K562 (cell line): Measurements from ENCODE around the gene GNG5. TPM values are rescaled to one million over a fixed set of nuclear protein-coding genes. Genes with fewer than 3 reads are reported as not detected.

Source experiments
- ATAC-seq: fragments of 200-7000 bp; cut with Tn5 transposase; 3 replicates; pipeline ENCODE4 v1.9.1; 2020; ENCODE audit warnings: moderate library complexity
- BruUV-seq: library from RNA; stranded (reverse); fragments of 400-500 nt; replicated peaks from 2 replicates; lab custom pipeline; 2021; lab: Mats Ljungman, UMichigan
- CTCF ChIA-PET: fragments of 300-600 bp; formaldehyde crosslinking; extraction: SDS; loops from one replicate; lab custom pipeline; 2021; ENCODE audit warnings: low intra/inter-chr PET ratio; lab: Yijun Ruan, JAX
- POLR2A ChIA-PET: fragments of 300-600, 350-650 bp; sonication (Branson Sonifier 250); formaldehyde crosslinking; extraction: SDS; loops from one replicate; lab custom pipeline; 2021; ENCODE audit warnings: antibody characterized with exemption, inconsistent platforms; lab: Yijun Ruan, JAX
- DNase-seq, 4 experiments: peaks; one replicate each; pipeline versions ENCODE4 v3.0.0 to v3.0.0-alpha.2; 2011 to 2018; ENCODE audit warnings: low spot score in 3 of 4, mixed read lengths in 3 of 4; ENCODE audit errors: extremely low read depth in 1 of 4
- FAIRE-seq: peaks from 2 replicates; lab custom pipeline; 2011; peaks lifted over from hg19 to GRCh38; lab: Jason Lieb, UNC
- H2AFZ ChIP-seq: 2 replicates; pipeline ENCODE4 v1.6.0; 2011; ENCODE audit warnings: low read depth, low read length, control low read depth, inconsistent platforms
- H3K27ac ChIP-seq: fragments of 200-600 bp; 3 replicates; pipeline ENCODE4 v1.8.0; 2011; ENCODE audit warnings: low read depth, mild to moderate bottlenecking, control low read depth, inconsistent platforms, low read length, moderate library complexity, mixed read lengths; ENCODE audit errors: extremely low read depth
- H3K27me3 ChIP-seq, 2 experiments: fragments of 300-600 bp in 1 of 2; 2 replicates in 1 of 2; 3 replicates in 1 of 2; pipeline versions ENCODE4 v1.6.0 to v1.8.0; 2011; ENCODE audit warnings: inconsistent platforms in 2 of 2, low read length in 2 of 2, mild to moderate bottlenecking in 1 of 2, mixed read lengths in 1 of 2, moderate library complexity in 1 of 2; ENCODE audit not compliant: control insufficient read depth in 2 of 2, insufficient read depth in 2 of 2
- H3K36me3 ChIP-seq: fragments of 300-600 bp; 3 replicates; pipeline ENCODE4 v1.8.0; 2011; ENCODE audit warnings: mild to moderate bottlenecking, low read length, inconsistent platforms; ENCODE audit not compliant: control insufficient read depth, insufficient read depth
- H3K4me1 ChIP-seq, 2 experiments: fragments of 200-600 bp in 1 of 2; replicated peaks in 1 of 2; 2 replicates in 1 of 2; 3 replicates in 1 of 2; pipeline versions ENCODE4 v1.5.1 to v1.8.0; 2011; ENCODE audit warnings: inconsistent platforms in 2 of 2, low read length in 2 of 2, mild to moderate bottlenecking in 1 of 2, mixed read lengths in 1 of 2, moderate library complexity in 1 of 2; ENCODE audit not compliant: control insufficient read depth in 2 of 2, insufficient read depth in 2 of 2
- H3K4me2 ChIP-seq: 2 replicates; pipeline ENCODE4 v1.6.1; 2011; ENCODE audit warnings: low read length, control low read depth, inconsistent platforms, mixed read lengths; ENCODE audit not compliant: insufficient read depth
- H3K4me3 ChIP-seq: fragments of 200-600 bp; sonication (generic), shearing (Covaris generic); 2 replicates; pipeline ENCODE4 v1.5.1; 2016; ENCODE audit warnings: control low read depth, inconsistent platforms
- H3K79me2 ChIP-seq: fragments of 200-600 bp; 3 replicates; pipeline ENCODE4 v1.8.0; 2011; ENCODE audit warnings: low read length, inconsistent platforms; ENCODE audit not compliant: control insufficient read depth, insufficient read depth
- H3K9ac ChIP-seq, 2 experiments: 2 replicates each; pipeline versions ENCODE4 v1.6.0 to v1.6.1; 2011; ENCODE audit warnings: low read depth in 2 of 2, low read length in 2 of 2, control low read depth in 1 of 2, inconsistent platforms in 1 of 2, mild to moderate bottlenecking in 1 of 2, mixed read lengths in 1 of 2; ENCODE audit not compliant: insufficient read depth in 1 of 2
- H3K9me1 ChIP-seq: one replicate; pipeline ENCODE4 v1.6.0; 2011; ENCODE audit warnings: inconsistent platforms, mild to moderate bottlenecking, low read length, moderate library complexity; ENCODE audit not compliant: control insufficient read depth, insufficient read depth
- H3K9me3 ChIP-seq: replicated peaks from 2 replicates; pipeline ENCODE4 v1.5.1; 2011; ENCODE audit warnings: low read depth, low read length, inconsistent platforms; ENCODE audit not compliant: control insufficient read depth, insufficient read depth
- H4K20me1 ChIP-seq: replicated peaks from 2 replicates; pipeline ENCODE4 v1.6.1; 2011; ENCODE audit warnings: low read length, inconsistent platforms, mixed read lengths; ENCODE audit not compliant: control insufficient read depth, insufficient read depth
- ATF6 ChIP-seq: sonication (generic); formaldehyde crosslinking; IDR thresholded peaks from 2 replicates; pipeline ENCODE4 v1.4.0; 2020; ENCODE audit warnings: mild to moderate bottlenecking, missing genetic modification reagents
- BRF1 ChIP-seq: IDR thresholded peaks from 3 replicates; pipeline ENCODE4 v1.6.1; 2011; ENCODE audit warnings: borderline replicate concordance, mild to moderate bottlenecking; ENCODE audit not compliant: insufficient read length; ENCODE audit errors: extremely low read depth
- CBFA2T3 ChIP-seq: fragments of 450-650 bp; IDR thresholded peaks from 2 replicates; pipeline ENCODE4 v1.6.1; 2017
- CREB3L1 ChIP-seq: fragments of 450-650 bp; IDR thresholded peaks from 2 replicates; pipeline ENCODE4 v1.6.1; 2014; ENCODE audit warnings: low read depth, mild to moderate bottlenecking, moderate library complexity, borderline replicate concordance
- DNMT1 ChIP-seq: fragments of 450-650 bp; IDR thresholded peaks from 2 replicates; pipeline ENCODE4 v1.6.1; 2016; ENCODE audit warnings: antibody characterized with exemption, mild to moderate bottlenecking
- PTTG1 ChIP-seq: fragments of 450-650 bp; IDR thresholded peaks from 2 replicates; pipeline ENCODE4 v1.6.1; 2016; ENCODE audit warnings: low read depth, mild to moderate bottlenecking, missing genetic modification characterization, missing compliant biosample characterization
- SMAD2 ChIP-seq: fragments of 150-350 bp; IDR thresholded peaks from 2 replicates; pipeline ENCODE4 v1.6.1; 2014; ENCODE audit warnings: low read depth, mild to moderate bottlenecking, low read length
- TRIM24 ChIP-seq, 2 experiments: fragments of 450-650 bp; IDR thresholded peaks; 2 replicates each; pipeline ENCODE4 v1.6.1; 2016
- ZNF134 ChIP-seq: fragments of 250-450 bp; sonication (Bioruptor Pico); conservative IDR thresholded peaks from 2 replicates; pipeline ENCODE4 v1.4.0; 2020
- WGBS: fragments of 100-300 bp; shearing (Covaris generic); methylation state at CpG from one replicate; pipeline ENCODE4 v1.1.6; 2016; ENCODE audit warnings: low coverage, mixed read lengths; ENCODE audit not compliant: insufficient coverage; ENCODE audit errors: missing lambda C conversion rate; 5-methylcytosine and 5-hydroxymethylcytosine counted together
- in situ Hi-C: fragments of 300-500 bp; cut with MboI; formaldehyde crosslinking; loops from 4 replicates; pipeline ENCODE4 v1.15.0; 2018; ENCODE audit warnings: inconsistent platforms, mixed read lengths
- intact Hi-C: fragments of 100-400 bp; cut with micrococcal nuclease; formaldehyde crosslinking; loops from 2 replicates; pipeline ENCODE4 v1.14.2; 2022
- polyA plus RNA-seq, 8 experiments: library from polyadenylated mRNA; depleted of rRNA in 4 of 8; stranded (reverse) in 5 of 8; unstranded in 3 of 8; fragments of >200 nt; fragmentation: Nextera tagmentation in 2 of 8; fragmentation: Illumina TruSeq in 1 of 8; extraction: Ambion mirVana in 2 of 8; extraction: Trizol in 1 of 8; gene quantifications; 2 replicates each; pipeline versions ENCODE4 v1.2.1 to v1.2.3, GENCODE V29; 2011 to 2014; ENCODE audit warnings: inconsistent platforms in 1 of 8, missing spikeins in 1 of 8
- total RNA-seq, 7 experiments: library from RNA; depleted of rRNA in 6 of 7; stranded (reverse); fragments of >200 nt in 6 of 7; fragmentation: Illumina TruSeq in 2 of 7; extraction: Trizol in 2 of 7; gene quantifications; 2 replicates each; pipeline versions ENCODE4 v1.2.1 to v1.2.3, GENCODE V29; 2011 to 2021; ENCODE audit warnings: low replicate concordance in 1 of 7

Gene GNG5
- total and polyA plus RNA-seq, 9 of the 15 experiments (the other 6 are each of a cell fraction or from before 2014, with no cell fraction given): 61.9 to 243 (median 150) TPM

DNA sequence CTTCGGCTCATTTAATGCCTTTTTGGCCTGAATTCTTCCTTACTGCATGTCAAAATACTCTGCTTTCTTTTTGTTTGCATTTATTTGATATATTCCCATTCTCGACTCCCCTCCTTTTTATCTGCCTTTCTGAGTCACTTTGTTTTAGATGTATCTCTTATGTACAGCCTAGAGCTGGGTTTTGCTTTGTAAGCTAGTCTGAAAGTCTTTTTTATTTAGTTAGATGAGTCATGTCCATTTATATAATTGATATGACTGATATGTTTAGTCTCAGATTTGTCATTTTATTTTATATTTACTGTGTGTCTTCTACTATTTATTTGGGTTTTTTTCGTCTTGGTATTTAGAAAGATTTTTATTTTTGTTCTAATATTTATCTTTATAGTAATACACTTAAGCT, 33.6 kb upstream of the GNG5 start:
- ChIA-PET CTCF (no interaction called here), POLR2A (no interaction called here)
- H3K4me3 ChIP-seq: no peak overlapping the region
- in situ Hi-C loops (no loop called here), intact Hi-C loops (loop anchor here (5.0 kb wide), 2 partner anchors 62 to 232 kb away; no protein-coding TSS in a partner anchor)
- no peaks in the 10 kb centered on the region for H3K4me1 ChIP-seq
- no peak overlapping the region for H3K9ac ChIP-seq
- WGBS: 40% methylated on average over 3 of the region's 3 CpGs
- no peak overlapping the region for H3K4me2 ChIP-seq
- H3K9me3 ChIP-seq: no peaks in the 10 kb centered on the region
- FAIRE-seq (no peak), ATAC-seq (no peak), DNase-seq (no peak)
- H3K27ac ChIP-seq: no peak overlapping the region
- H3K79me2 ChIP-seq: no peaks in the 10 kb centered on the region
- H3K9me1 ChIP-seq: no peaks in the 10 kb centered on the region
- no peak for TF ChIP-seq PTTG1 (tag)
- no peak for TF ChIP-seq TRIM24 (IDR thresholded peaks at IDR 0.05)
- no peak for TF ChIP-seq BRF1
- no peaks in the 10 kb centered on the region for H4K20me1 ChIP-seq
- H2AFZ ChIP-seq: no peak overlapping the region
- no TSS peak for BruUV-seq
- H3K27me3 ChIP-seq: no peaks in the 10 kb centered on the region
- H3K36me3 ChIP-seq: no peaks in the 10 kb centered on the region

GRCh38 chr1:84538599-84538998, 32.2 kb upstream of the GNG5 start:
- in situ Hi-C loops (no loop called here), intact Hi-C loops (no loop called here)
- BruUV-seq: no TSS peak
- DNase-seq: no peak
- H2AFZ ChIP-seq: no peak overlapping the region
- FAIRE-seq: no peak
- H4K20me1 ChIP-seq: no peaks in the 10 kb centered on the region
- ChIA-PET CTCF (no interaction called here), POLR2A (interaction anchor here (0.6 to 1.4 kb wide), 2 partner anchors 9 to 60 kb away, joined by 3 to 4 read pairs; no protein-coding TSS in a partner anchor)
- no peak for ATAC-seq
- no peaks in the 10 kb centered on the region for H3K79me2 ChIP-seq
- H3K4me2 ChIP-seq: no peak overlapping the region
- H3K36me3 ChIP-seq: no peaks in the 10 kb centered on the region
- H3K27me3 ChIP-seq: no peaks in the 10 kb centered on the region
- H3K4me3 ChIP-seq: no peak overlapping the region
- no peaks in the 10 kb centered on the region for H3K9me1 ChIP-seq
- H3K9ac ChIP-seq: no peak overlapping the region
- no peak overlapping the region for H3K27ac ChIP-seq
- H3K4me1 ChIP-seq: no peaks in the 10 kb centered on the region
- H3K9me3 ChIP-seq: no peaks in the 10 kb centered on the region; the same call in 1 of the 2 replicates
- TF ChIP-seq DNMT1 (no peak), CREB3L1 (no peak), SMAD2 (no peak), ZNF134 (CRISPR knock-in tag) (no peak), CBFA2T3 (no peak), ATF6 (CRISPR knock-in tag) (no peak)
